BLaER1 (cell line): ENCODE results near the gene ZNF879.

Source experiments
- H3K27ac ChIP-seq: shearing (Covaris generic); formaldehyde crosslinking; 2 replicates; pipeline ENCODE4 v1.8.1; 2022
- H3K27me3 ChIP-seq: shearing (Covaris generic); formaldehyde crosslinking; 2 replicates; pipeline ENCODE4 v1.8.1; 2022
- H3K36me3 ChIP-seq: shearing (Covaris generic); formaldehyde crosslinking; 2 replicates; pipeline ENCODE4 v1.8.1; 2022
- H3K4me1 ChIP-seq: shearing (Covaris generic); formaldehyde crosslinking; 2 replicates; pipeline ENCODE4 v1.8.1; 2022
- H3K4me2 ChIP-seq: shearing (Covaris generic); formaldehyde crosslinking; 2 replicates; pipeline ENCODE4 v1.8.1; 2022
- H3K4me3 ChIP-seq: shearing (Covaris generic); formaldehyde crosslinking; 2 replicates; pipeline ENCODE4 v1.8.1; 2022
- H3K9ac ChIP-seq: shearing (Covaris generic); formaldehyde crosslinking; 2 replicates; pipeline ENCODE4 v1.8.1; 2022
- H3K9me3 ChIP-seq: shearing (Covaris generic); formaldehyde crosslinking; 2 replicates; pipeline ENCODE4 v1.8.1; 2022
- H4K20me1 ChIP-seq: shearing (Covaris generic); formaldehyde crosslinking; 2 replicates; pipeline ENCODE4 v1.8.1; 2022
- Cebpa-rat ChIP-seq: shearing (Covaris generic); IDR thresholded peaks from 2 replicates; pipeline ENCODE4 v1.8.1; 2022

ZNF879 gene

DNA sequence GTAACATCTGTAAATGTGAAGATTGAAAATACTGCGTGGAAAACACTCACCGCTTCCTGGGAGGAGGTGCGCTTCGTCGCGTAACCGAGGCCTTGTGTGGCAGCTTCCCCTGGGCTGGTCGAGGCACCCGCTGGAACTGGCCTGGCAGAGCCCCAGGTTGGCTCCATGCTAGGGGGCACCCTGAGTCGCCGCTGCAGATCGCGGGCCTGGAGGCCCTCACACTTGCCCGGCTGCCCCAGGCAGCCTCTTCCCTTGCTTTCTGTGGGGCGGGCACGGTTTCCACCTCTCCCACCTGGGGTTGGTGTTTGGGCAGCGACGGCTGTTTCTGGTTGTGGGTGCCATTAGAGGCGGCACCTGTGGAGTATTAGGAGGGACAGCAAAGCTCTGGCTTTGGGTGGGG is 37.4 kb downstream of the ZNF879 start:
- Histone ChIP-seq H3K4me3 (peak overlapping the region; percentile 56; the same call in 1 of the 2 replicates), H3K4me2 (no peak overlapping the region), H3K9me3 (peaks cover 83% of the 10 kb centered on the region), H3K9ac (no peak overlapping the region), H3K36me3 (no peaks in the 10 kb centered on the region), H3K27ac (no peak overlapping the region), H3K4me1 (no peaks in the 10 kb centered on the region), H3K27me3 (no peaks in the 10 kb centered on the region), H4K20me1 (no peaks in the 10 kb centered on the region)
- no peak for TF ChIP-seq Cebpa-rat

DNA sequence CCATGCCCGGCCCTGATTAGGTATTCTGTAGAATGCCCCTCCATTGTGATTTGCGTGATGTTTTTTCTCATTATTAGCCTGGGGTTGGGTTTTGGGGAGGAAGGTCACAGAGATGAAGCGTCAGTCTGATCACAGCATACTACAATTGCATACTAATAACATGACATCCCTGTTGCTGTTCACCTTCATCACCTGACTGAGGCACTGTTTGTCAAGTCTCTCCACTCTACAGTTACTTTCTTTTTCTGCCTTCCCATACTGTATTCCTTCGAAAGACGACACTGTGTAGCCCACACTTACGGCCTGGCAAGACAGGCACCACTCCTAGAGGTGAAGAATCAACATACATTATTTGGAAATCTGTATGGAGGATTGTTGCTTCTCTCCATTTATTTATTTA is 42.1 kb downstream of the ZNF879 start:
- no peak overlapping the region for H3K27ac ChIP-seq
- no peaks in the 10 kb centered on the region for H3K4me1 ChIP-seq
- no peak for TF ChIP-seq Cebpa-rat
- H3K4me3 ChIP-seq: no peak overlapping the region
- H3K9ac ChIP-seq: no peak overlapping the region
- H3K27me3 ChIP-seq: no peaks in the 10 kb centered on the region
- peaks cover 93% of the 10 kb centered on the region for H3K9me3 ChIP-seq
- H3K36me3 ChIP-seq: no peaks in the 10 kb centered on the region
- no peaks in the 10 kb centered on the region for H4K20me1 ChIP-seq
- H3K4me2 ChIP-seq: no peak overlapping the region

DNA sequence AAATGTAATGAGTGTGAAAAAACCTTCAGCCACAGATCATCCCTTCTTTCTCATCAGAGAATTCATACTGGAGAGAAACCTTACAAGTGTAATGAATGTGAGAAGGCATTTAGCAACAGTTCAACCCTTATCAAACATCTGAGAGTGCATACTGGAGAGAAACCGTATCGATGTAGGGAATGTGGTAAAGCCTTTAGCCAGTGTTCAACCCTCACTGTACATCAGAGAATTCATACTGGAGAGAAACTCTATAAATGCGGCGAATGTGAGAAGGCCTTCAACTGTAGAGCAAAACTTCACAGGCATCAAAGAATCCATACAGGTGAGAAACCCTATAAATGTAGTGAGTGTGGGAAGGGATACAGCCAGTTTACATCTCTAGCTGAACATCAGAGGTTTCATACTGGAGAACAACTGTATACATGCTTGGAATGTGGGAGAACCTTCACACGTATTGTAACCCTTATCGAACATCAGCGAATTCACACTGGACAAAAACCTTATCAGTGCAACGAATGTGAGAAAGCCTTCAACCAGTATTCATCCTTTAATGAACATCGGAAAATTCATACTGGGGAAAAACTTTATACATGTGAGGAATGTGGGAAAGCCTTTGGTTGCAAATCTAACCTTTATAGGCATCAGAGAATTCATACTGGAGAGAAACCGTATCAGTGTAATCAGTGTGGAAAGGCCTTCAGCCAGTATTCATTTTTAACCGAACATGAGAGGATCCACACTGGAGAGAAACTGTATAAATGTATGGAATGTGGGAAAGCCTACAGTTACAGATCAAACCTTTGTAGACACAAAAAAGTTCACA is 55.8 kb downstream of the ZNF879 start:
- H3K4me2 ChIP-seq: no peak overlapping the region
- peaks cover 97% of the 10 kb centered on the region for H3K9me3 ChIP-seq
- no peaks in the 10 kb centered on the region for H3K4me1 ChIP-seq
- no peaks in the 10 kb centered on the region for H3K27me3 ChIP-seq
- H3K4me3 ChIP-seq: no peak overlapping the region
- H3K36me3 ChIP-seq: no peaks in the 10 kb centered on the region
- no peak overlapping the region for H3K9ac ChIP-seq
- no peaks in the 10 kb centered on the region for H4K20me1 ChIP-seq
- no peak overlapping the region for H3K27ac ChIP-seq
- TF ChIP-seq Cebpa-rat: no peak

DNA sequence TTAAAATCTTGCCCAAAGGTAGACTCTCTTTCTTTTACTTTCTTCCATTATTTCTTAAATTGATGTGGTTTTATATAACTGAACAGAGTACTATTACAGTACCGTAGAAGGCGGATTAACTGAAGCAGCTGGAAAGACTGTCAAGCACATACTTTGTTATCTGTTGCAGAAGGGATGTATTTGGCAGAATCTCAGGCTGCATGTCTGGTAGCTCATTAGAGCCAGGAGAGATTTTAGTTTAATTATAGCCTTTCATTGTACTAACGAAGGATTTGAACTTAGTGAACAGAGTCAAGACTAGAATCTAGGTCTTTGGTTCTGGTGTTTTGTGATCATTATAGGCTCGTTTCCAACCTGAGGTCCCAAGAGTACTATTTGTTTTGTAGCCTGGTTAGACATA is 57.1 kb downstream of the ZNF879 start:
- H3K9me3 ChIP-seq: peaks cover 97% of the 10 kb centered on the region

More for the DNA sequence above, 57.1 kb downstream of the ZNF879 start:
- TF ChIP-seq Cebpa-rat: no peak
- H4K20me1 ChIP-seq: no peaks in the 10 kb centered on the region
- no peak overlapping the region for H3K4me2 ChIP-seq
- H3K36me3 ChIP-seq: no peaks in the 10 kb centered on the region
- H3K4me3 ChIP-seq: no peak overlapping the region
- H3K4me1 ChIP-seq: no peaks in the 10 kb centered on the region
- H3K27me3 ChIP-seq: no peaks in the 10 kb centered on the region
- H3K27ac ChIP-seq: no peak overlapping the region
- no peak overlapping the region for H3K9ac ChIP-seq
